ENCODE results near the gene ZNF275. TPM values are rescaled to one million over a fixed set of nuclear protein-coding genes. Genes with fewer than 3 reads are reported as not detected.

The ZNF275 gene
- total and polyA plus RNA-seq, 10 of the 15 experiments (the other 5 are each of a cell fraction or from before 2014, with no cell fraction given) = 1.3 to 17.4 (median 6.2) TPM

DNA sequence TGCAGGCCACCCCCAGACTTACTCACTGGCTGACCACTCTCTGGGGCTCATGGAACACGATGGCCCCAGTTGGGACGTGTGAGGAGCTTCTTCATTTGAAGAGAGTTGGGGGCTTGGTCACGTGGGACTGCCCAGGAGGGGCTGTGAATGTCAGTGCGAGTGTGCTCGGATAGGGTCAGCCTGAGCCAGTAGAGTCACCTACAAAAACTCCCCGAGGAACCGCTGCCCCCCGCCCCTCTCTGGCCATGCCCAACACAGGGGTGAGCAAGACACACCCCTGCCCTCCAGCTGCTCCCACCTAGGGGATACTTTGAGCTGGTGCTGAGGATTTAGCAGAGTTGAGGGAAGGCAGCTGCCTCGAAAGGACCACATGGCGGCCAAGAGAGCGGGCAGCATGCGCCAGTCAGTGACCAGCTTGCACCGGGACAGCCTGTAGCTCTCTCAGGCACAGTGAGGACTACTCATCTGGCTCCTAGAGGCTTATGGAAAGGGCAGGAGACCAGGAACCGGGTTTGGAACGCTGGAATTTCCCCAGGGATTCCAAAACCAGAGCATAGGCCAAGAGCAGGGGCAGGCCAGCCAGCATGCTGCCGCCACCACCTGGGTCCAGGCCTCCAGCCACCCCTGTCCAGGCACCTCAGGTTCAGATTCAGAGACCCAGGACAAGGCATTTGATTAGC is 58.8 kb downstream of the ZNF275 start:
- ATAC-seq (no peak), FAIRE-seq (no peak), DNase-seq (ENCODE audit: low read depth, low spot score) (no peak)
- in situ Hi-C loops (cut with MboI) (no loop called here), intact Hi-C loops (cut with micrococcal nuclease; ENCODE audit: unreplicated experiment) (no loop called here)
- Histone ChIP-seq H3K4me1 (ENCODE audit: control insufficient read depth, insufficient read depth, low read length) (no peaks in the 10 kb centered on the region), H3K4me2 (ENCODE audit: control insufficient read depth, insufficient read depth) (no peak overlapping the region), H3K79me2 (ENCODE audit: control insufficient read depth, insufficient read depth, low read length) (no peaks in the 10 kb centered on the region), H3K36me3 (ENCODE audit: control insufficient read depth in 2 of 2, insufficient read depth in 2 of 2, low read length in 1 of 2) (no peaks in the 10 kb centered on the region), H3K27ac (ENCODE audit: control insufficient read depth, insufficient read depth) (no peak overlapping the region), H4K20me1 (ENCODE audit: control insufficient read depth, insufficient read depth) (no peaks in the 10 kb centered on the region), H3K9me3 (replicated peaks; ENCODE audit: control insufficient read depth, insufficient read depth, low read length) (no peaks in the 10 kb centered on the region; the same call in 2 of the 3 replicates), H3K4me3 (no peak overlapping the region), H3K27me3 (replicated peaks in 1 of 2; ENCODE audit: control insufficient read depth in 2 of 2, insufficient read depth in 2 of 2, low read length in 1 of 2) (no peaks in the 10 kb centered on the region; a peak in 1 of 4 replicates), H2AFZ (ENCODE audit: control insufficient read depth, low read depth, low read length) (no peak overlapping the region), H3K9ac (ENCODE audit: control insufficient read depth, insufficient read depth, low read length) (no peak overlapping the region)
- 37% methylated on average over 14 of the region's 16 CpGs for WGBS (ENCODE audit: insufficient coverage, insufficient replicate concordance, low lambda C conversion rate, missing lambda C conversion rate)
- ChIA-PET SMC1A (ENCODE audit: uncharacterized antibody, unreplicated experiment) (no interaction called here), CTCF (no interaction called here), RAD21 (ENCODE audit: unreplicated experiment) (no interaction called here), POLR2A (no interaction called here)
- no peak for TF ChIP-seq CBFB (IDR thresholded peaks at IDR 0.05; ENCODE audit: low read depth)
- TF ChIP-seq STAT3 (IDR thresholded peaks at IDR 0.05; ENCODE audit: low read depth, low read length) = no peak
- no peak for TF ChIP-seq ETV6 (conservative IDR thresholded peaks at IDR 0.05 in 1 of 2, IDR thresholded peaks at IDR 0.05 in 1 of 2; ENCODE audit: borderline replicate concordance in 1 of 2, low read depth in 1 of 2)
- no peak for TF ChIP-seq NFXL1 (IDR thresholded peaks at IDR 0.05; ENCODE audit: borderline replicate concordance)
- no peak for TF ChIP-seq POLR2A (IDR thresholded peaks at IDR 0.05; ENCODE audit: low read depth, low read length)
- no peak for TF ChIP-seq SP1 (IDR thresholded peaks at IDR 0.05; ENCODE audit: low read depth, low read length)
- TF ChIP-seq FOXK2 (IDR thresholded peaks at IDR 0.05) = no peak
- no peak for TF ChIP-seq JUND (IDR thresholded peaks at IDR 0.05; ENCODE audit: low read depth, low read length)
- BruUV-seq (replicated peaks) = no TSS peak

DNA sequence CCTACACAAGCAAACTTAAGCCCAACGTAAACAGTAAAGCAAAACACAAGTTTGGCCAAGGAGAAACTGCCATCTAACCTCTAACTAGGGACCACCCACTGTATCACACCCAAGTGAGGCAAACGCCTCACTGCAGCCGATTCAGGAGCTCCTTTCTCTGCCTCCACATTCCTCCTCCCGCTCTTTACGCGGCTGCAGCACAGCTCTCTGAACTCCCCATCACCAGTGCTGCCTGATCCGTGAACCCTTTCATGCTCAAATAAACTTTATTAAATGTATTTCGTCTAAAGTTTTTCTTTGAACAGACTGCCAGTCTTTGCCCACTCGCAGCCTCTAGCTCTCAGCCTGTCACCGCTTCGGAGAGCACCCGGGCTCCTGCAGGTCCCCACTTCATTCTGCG is 60.7 kb downstream of the ZNF275 start:
- TF ChIP-seq BCL11A (IDR thresholded peaks at IDR 0.05; ENCODE audit: low read depth, low read length) (no peak), YY1 (IDR thresholded peaks at IDR 0.05; ENCODE audit: low read depth, low read length) (no peak), CBX5 (IDR thresholded peaks at IDR 0.05; ENCODE audit: low read depth) (no peak), FOXM1 (IDR thresholded peaks at IDR 0.05; ENCODE audit: low read depth, low read length) (no peak), SRF (IDR thresholded peaks at IDR 0.05; ENCODE audit: low read depth in 2 of 2, low read length in 2 of 2) (no peak), POLR2A (IDR thresholded peaks at IDR 0.05; ENCODE audit: low read depth, low read length) (no peak), SMAD1 (IDR thresholded peaks at IDR 0.05; ENCODE audit: low read depth, partially characterized antibody) (no peak), SMARCA5 (IDR thresholded peaks at IDR 0.05) (no peak), WRNIP1 (IDR thresholded peaks at IDR 0.05; ENCODE audit: borderline replicate concordance, low read depth, low read length) (no peak), LARP7 (IDR thresholded peaks at IDR 0.05) (no peak), JUND (IDR thresholded peaks at IDR 0.05; ENCODE audit: low read depth, low read length) (no peak), SMC3 (IDR thresholded peaks at IDR 0.05; ENCODE audit: borderline replicate concordance, low read length) (no peak), SREBF2 (IDR thresholded peaks at IDR 0.05; ENCODE audit: low read length) (no peak)
- TF ChIP-seq, protein P1, sequence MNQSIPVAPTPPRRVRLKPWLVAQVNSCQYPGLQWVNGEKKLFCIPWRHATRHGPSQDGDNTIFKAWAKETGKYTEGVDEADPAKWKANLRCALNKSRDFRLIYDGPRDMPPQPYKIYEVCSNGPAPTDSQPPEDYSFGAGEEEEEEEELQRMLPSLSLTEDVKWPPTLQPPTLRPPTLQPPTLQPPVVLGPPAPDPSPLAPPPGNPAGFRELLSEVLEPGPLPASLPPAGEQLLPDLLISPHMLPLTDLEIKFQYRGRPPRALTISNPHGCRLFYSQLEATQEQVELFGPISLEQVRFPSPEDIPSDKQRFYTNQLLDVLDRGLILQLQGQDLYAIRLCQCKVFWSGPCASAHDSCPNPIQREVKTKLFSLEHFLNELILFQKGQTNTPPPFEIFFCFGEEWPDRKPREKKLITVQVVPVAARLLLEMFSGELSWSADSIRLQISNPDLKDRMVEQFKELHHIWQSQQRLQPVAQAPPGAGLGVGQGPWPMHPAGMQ (IDR thresholded peaks at IDR 0.05; ENCODE audit: borderline replicate concordance) = no peak
- no peaks in the 10 kb centered on the region; a peak in 1 of 4 replicates for H3K27me3 ChIP-seq (replicated peaks in 1 of 2; ENCODE audit: control insufficient read depth in 2 of 2, insufficient read depth in 2 of 2, low read length in 1 of 2)
- H3K4me2 ChIP-seq (ENCODE audit: control insufficient read depth, insufficient read depth) = no peak overlapping the region
- H3K27ac ChIP-seq (ENCODE audit: control insufficient read depth, insufficient read depth) = no peak overlapping the region
- ChIA-PET POLR2A (no interaction called here), SMC1A (ENCODE audit: uncharacterized antibody, unreplicated experiment) (interaction anchor here (0.5 kb wide), 1 partner anchor 41 kb away, joined by 3 read pairs; no protein-coding TSS in a partner anchor), RAD21 (ENCODE audit: unreplicated experiment) (no interaction called here), CTCF (no interaction called here)
- no peak overlapping the region for H3K9ac ChIP-seq (ENCODE audit: control insufficient read depth, insufficient read depth, low read length)
- no peaks in the 10 kb centered on the region for H3K4me1 ChIP-seq (ENCODE audit: control insufficient read depth, insufficient read depth, low read length)
- H4K20me1 ChIP-seq (ENCODE audit: control insufficient read depth, insufficient read depth) = no peaks in the 10 kb centered on the region
- in situ Hi-C loops (cut with MboI) (no loop called here), intact Hi-C loops (cut with micrococcal nuclease; ENCODE audit: unreplicated experiment) (no loop called here)
- DNase-seq (ENCODE audit: low read depth, low spot score) = no peak
- WGBS (ENCODE audit: insufficient coverage, insufficient replicate concordance, low lambda C conversion rate, missing lambda C conversion rate) = 51% methylated on average over 13 of the region's 13 CpGs
- no peak for ATAC-seq
- FAIRE-seq = no peak
- H3K79me2 ChIP-seq (ENCODE audit: control insufficient read depth, insufficient read depth, low read length) = no peaks in the 10 kb centered on the region
- H3K4me3 ChIP-seq = no peak overlapping the region
- no peaks in the 10 kb centered on the region; the same call in 2 of the 3 replicates for H3K9me3 ChIP-seq (replicated peaks; ENCODE audit: control insufficient read depth, insufficient read depth, low read length)
- no TSS peak for BruUV-seq (replicated peaks)
- H2AFZ ChIP-seq (ENCODE audit: control insufficient read depth, low read depth, low read length) = no peak overlapping the region
- no peaks in the 10 kb centered on the region for H3K36me3 ChIP-seq (ENCODE audit: control insufficient read depth in 2 of 2, insufficient read depth in 2 of 2, low read length in 1 of 2)
